ENCODE data around the gene MEA1.

DNA sequence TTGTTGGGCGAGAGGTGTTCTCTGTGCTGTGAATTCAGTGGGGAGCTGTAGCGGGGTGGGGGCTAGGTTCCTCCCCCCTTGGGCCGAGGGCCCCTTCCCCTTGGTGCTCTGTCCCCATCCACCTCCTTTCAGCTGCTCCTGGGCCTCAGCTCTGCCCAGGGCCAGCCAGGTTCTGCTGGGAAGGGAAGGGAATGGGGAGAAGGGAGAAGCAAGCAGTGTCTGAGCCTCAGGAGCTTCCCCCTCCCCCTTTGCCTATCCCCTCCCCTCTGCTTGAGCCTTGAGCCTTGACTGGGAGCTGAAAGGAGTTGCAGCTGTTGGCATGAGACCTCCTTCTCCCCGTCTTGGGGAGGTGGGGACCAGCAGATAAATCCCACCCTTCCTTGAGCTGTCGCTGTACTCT is 7.1 kb upstream of the MEA1 start:
- TF ChIP-seq, protein P1, sequence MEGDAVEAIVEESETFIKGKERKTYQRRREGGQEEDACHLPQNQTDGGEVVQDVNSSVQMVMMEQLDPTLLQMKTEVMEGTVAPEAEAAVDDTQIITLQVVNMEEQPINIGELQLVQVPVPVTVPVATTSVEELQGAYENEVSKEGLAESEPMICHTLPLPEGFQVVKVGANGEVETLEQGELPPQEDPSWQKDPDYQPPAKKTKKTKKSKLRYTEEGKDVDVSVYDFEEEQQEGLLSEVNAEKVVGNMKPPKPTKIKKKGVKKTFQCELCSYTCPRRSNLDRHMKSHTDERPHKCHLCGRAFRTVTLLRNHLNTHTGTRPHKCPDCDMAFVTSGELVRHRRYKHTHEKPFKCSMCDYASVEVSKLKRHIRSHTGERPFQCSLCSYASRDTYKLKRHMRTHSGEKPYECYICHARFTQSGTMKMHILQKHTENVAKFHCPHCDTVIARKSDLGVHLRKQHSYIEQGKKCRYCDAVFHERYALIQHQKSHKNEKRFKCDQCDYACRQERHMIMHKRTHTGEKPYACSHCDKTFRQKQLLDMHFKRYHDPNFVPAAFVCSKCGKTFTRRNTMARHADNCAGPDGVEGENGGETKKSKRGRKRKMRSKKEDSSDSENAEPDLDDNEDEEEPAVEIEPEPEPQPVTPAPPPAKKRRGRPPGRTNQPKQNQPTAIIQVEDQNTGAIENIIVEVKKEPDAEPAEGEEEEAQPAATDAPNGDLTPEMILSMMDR (IDR thresholded peaks at IDR 0.05): no peak
- TF ChIP-seq POLR2A (IDR thresholded peaks at IDR 0.05): no peak
